ENCODE data around the gene ZCCHC17. TPM values are rescaled to one million over a fixed set of nuclear protein-coding genes. Genes with fewer than 3 reads are reported as not detected.
"Not testable (repeated sequence)": the region's sequence is repeated elsewhere in the genome, so short reads cannot be mapped to it uniquely, and the experiment has no call there.

The ZCCHC17 gene
- total RNA-seq: 26.2 and 27.2 TPM in 2 replicates

- H3K27me3 Mint-ChIP-seq (ENCODE audit: low read depth): no peaks in the 10 kb centered on the region
- no peak within 1 kb of the TSS for H3K27ac Mint-ChIP-seq
- H3K36me3 Mint-ChIP-seq (ENCODE audit: low read depth): peaks cover 34% of the 10 kb centered on the region
- H3K4me3 Mint-ChIP-seq (ENCODE audit: low read depth): no peak within 1 kb of the TSS
- peak; percentile 94 for DNase-seq (ENCODE audit: low spot score)
- H3K9me3 Mint-ChIP-seq: no peaks in the 10 kb centered on the region
- intact Hi-C loops (cut with micrococcal nuclease): loop anchor here (1.0 kb wide), 1 partner anchor 231 kb away; the partner anchor contains the start of gene PUM1
- peaks cover 23% of the 10 kb centered on the region for H3K4me1 Mint-ChIP-seq (ENCODE audit: low read depth)
Measured at GRCh38 chr1:31296486-31297276, at the start of gene ZCCHC17, which contains the start of gene SNRNP40. ZCCHC17 (plus strand) TSS chr1:31297032; CDS start chr1:31310099, 13,067 bp downstream. SNRNP40 (minus strand) TSS chr1:31296788; CDS start chr1:31296751, 37 bp downstream.

GRCh38 chr1:31248276-31248675 is 48.6 kb upstream of the ZCCHC17 start:
- peaks cover 6% of the 10 kb centered on the region for H3K27me3 Mint-ChIP-seq (ENCODE audit: low read depth)
- H3K9me3 Mint-ChIP-seq: no peaks in the 10 kb centered on the region
- H3K27ac Mint-ChIP-seq: no peak overlapping the region
- no peaks in the 10 kb centered on the region for H3K4me1 Mint-ChIP-seq (ENCODE audit: low read depth)
- no peaks in the 10 kb centered on the region for H3K36me3 Mint-ChIP-seq (ENCODE audit: low read depth)
- no peak for DNase-seq (ENCODE audit: low spot score)
- no peak overlapping the region for H3K4me3 Mint-ChIP-seq (ENCODE audit: low read depth)
- intact Hi-C loops (cut with micrococcal nuclease): no loop called here

GRCh38 chr1:31249854-31250253 is 47.0 kb upstream of the ZCCHC17 start:
- no peaks in the 10 kb centered on the region for H3K9me3 Mint-ChIP-seq
- no peaks in the 10 kb centered on the region for H3K27me3 Mint-ChIP-seq (ENCODE audit: low read depth)
- H3K4me1 Mint-ChIP-seq (ENCODE audit: low read depth): no peaks in the 10 kb centered on the region
- no peak overlapping the region for H3K4me3 Mint-ChIP-seq (ENCODE audit: low read depth)
- no peak overlapping the region for H3K27ac Mint-ChIP-seq
- DNase-seq (ENCODE audit: low spot score): no peak
- H3K36me3 Mint-ChIP-seq (ENCODE audit: low read depth): no peaks in the 10 kb centered on the region
- intact Hi-C loops (cut with micrococcal nuclease): no loop called here

GRCh38 chr1:31257213-31257612 is 39.6 kb upstream of the ZCCHC17 start:
- intact Hi-C loops (cut with micrococcal nuclease): no loop called here
- no peak for DNase-seq (ENCODE audit: low spot score)
- H3K4me3 Mint-ChIP-seq (ENCODE audit: low read depth): no peak overlapping the region
- H3K27ac Mint-ChIP-seq: no peak overlapping the region
- no peaks in the 10 kb centered on the region for H3K4me1 Mint-ChIP-seq (ENCODE audit: low read depth)
- H3K9me3 Mint-ChIP-seq: no peaks in the 10 kb centered on the region
- peaks cover 34% of the 10 kb centered on the region for H3K36me3 Mint-ChIP-seq (ENCODE audit: low read depth)
- no peaks in the 10 kb centered on the region for H3K27me3 Mint-ChIP-seq (ENCODE audit: low read depth)

GRCh38 chr1:31258581-31258980 is 38.3 kb upstream of the ZCCHC17 start:
- H3K4me1 Mint-ChIP-seq (ENCODE audit: low read depth): no peaks in the 10 kb centered on the region
- no peak overlapping the region for H3K4me3 Mint-ChIP-seq (ENCODE audit: low read depth)
- H3K9me3 Mint-ChIP-seq: no peaks in the 10 kb centered on the region
- H3K36me3 Mint-ChIP-seq (ENCODE audit: low read depth): peaks cover 34% of the 10 kb centered on the region
- DNase-seq (ENCODE audit: low spot score): no peak
- intact Hi-C loops (cut with micrococcal nuclease): no loop called here
- H3K27me3 Mint-ChIP-seq (ENCODE audit: low read depth): no peaks in the 10 kb centered on the region
- no peak overlapping the region for H3K27ac Mint-ChIP-seq

GRCh38 chr1:31259746-31260145 is 37.1 kb upstream of the ZCCHC17 start:
- Mint-ChIP-seq H3K9me3 (no peaks in the 10 kb centered on the region), H3K4me3 (ENCODE audit: low read depth) (no peak overlapping the region), H3K27ac (no peak overlapping the region), H3K4me1 (ENCODE audit: low read depth) (no peaks in the 10 kb centered on the region), H3K27me3 (ENCODE audit: low read depth) (no peaks in the 10 kb centered on the region), H3K36me3 (ENCODE audit: low read depth) (peaks cover 42% of the 10 kb centered on the region)
- DNase-seq (ENCODE audit: low spot score): no peak
- intact Hi-C loops (cut with micrococcal nuclease): no loop called here

GRCh38 chr1:31261916-31262315 is 34.9 kb upstream of the ZCCHC17 start:
- Mint-ChIP-seq H3K4me1 (ENCODE audit: low read depth) (no peaks in the 10 kb centered on the region), H3K36me3 (ENCODE audit: low read depth) (peaks cover 59% of the 10 kb centered on the region), H3K27ac (no peak overlapping the region), H3K9me3 (no peaks in the 10 kb centered on the region), H3K27me3 (ENCODE audit: low read depth) (no peaks in the 10 kb centered on the region), H3K4me3 (ENCODE audit: low read depth) (no peak overlapping the region)
- DNase-seq (ENCODE audit: low spot score): no peak
- intact Hi-C loops (cut with micrococcal nuclease): no loop called here

GRCh38 chr1:31262393-31262792 is 34.4 kb upstream of the ZCCHC17 start:
- DNase-seq (ENCODE audit: low spot score); intact Hi-C loops (cut with micrococcal nuclease); H3K4me1 Mint-ChIP-seq (ENCODE audit: low read depth); H3K4me3 Mint-ChIP-seq (ENCODE audit: low read depth); H3K27me3 Mint-ChIP-seq (ENCODE audit: low read depth); H3K9me3 Mint-ChIP-seq; H3K27ac Mint-ChIP-seq: not testable (repeated sequence)
- peaks cover 59% of the 10 kb centered on the region for H3K36me3 Mint-ChIP-seq (ENCODE audit: low read depth)

- H3K36me3 Mint-ChIP-seq (ENCODE audit: low read depth): peaks cover 59% of the 10 kb centered on the region
- H3K9me3 Mint-ChIP-seq: no peaks in the 10 kb centered on the region
- intact Hi-C loops (cut with micrococcal nuclease): no loop called here
- no peak overlapping the region for H3K4me3 Mint-ChIP-seq (ENCODE audit: low read depth)
- H3K27ac Mint-ChIP-seq: no peak overlapping the region
- no peaks in the 10 kb centered on the region for H3K27me3 Mint-ChIP-seq (ENCODE audit: low read depth)
- H3K4me1 Mint-ChIP-seq (ENCODE audit: low read depth): no peaks in the 10 kb centered on the region
- no peak for DNase-seq (ENCODE audit: low spot score)
Measured at GRCh38 chr1:31263408-31263807, 33.4 kb upstream of the ZCCHC17 start.

GRCh38 chr1:31264790-31265386 is 31.9 kb upstream of the ZCCHC17 start:
- Mint-ChIP-seq H3K4me1 (ENCODE audit: low read depth) (no peaks in the 10 kb centered on the region), H3K27ac (no peak overlapping the region), H3K27me3 (ENCODE audit: low read depth) (no peaks in the 10 kb centered on the region), H3K4me3 (ENCODE audit: low read depth) (no peak overlapping the region), H3K9me3 (no peaks in the 10 kb centered on the region), H3K36me3 (ENCODE audit: low read depth) (peaks cover 58% of the 10 kb centered on the region)
- intact Hi-C loops (cut with micrococcal nuclease): no loop called here
- no peak for DNase-seq (ENCODE audit: low spot score)

GRCh38 chr1:31266547-31266946 is 30.3 kb upstream of the ZCCHC17 start:
- Mint-ChIP-seq H3K27ac (no peak overlapping the region), H3K27me3 (ENCODE audit: low read depth) (no peaks in the 10 kb centered on the region), H3K9me3 (no peaks in the 10 kb centered on the region), H3K36me3 (ENCODE audit: low read depth) (peaks cover 62% of the 10 kb centered on the region), H3K4me1 (ENCODE audit: low read depth) (no peaks in the 10 kb centered on the region), H3K4me3 (ENCODE audit: low read depth) (no peak overlapping the region)
- DNase-seq (ENCODE audit: low spot score): no peak
- intact Hi-C loops (cut with micrococcal nuclease): no loop called here

- H3K36me3 Mint-ChIP-seq (ENCODE audit: low read depth): peaks cover 64% of the 10 kb centered on the region
- no peak overlapping the region for H3K4me3 Mint-ChIP-seq (ENCODE audit: low read depth)
- H3K4me1 Mint-ChIP-seq (ENCODE audit: low read depth): peaks cover 6% of the 10 kb centered on the region
- H3K27ac Mint-ChIP-seq: no peak overlapping the region
- no peaks in the 10 kb centered on the region for H3K27me3 Mint-ChIP-seq (ENCODE audit: low read depth)
- H3K9me3 Mint-ChIP-seq: no peaks in the 10 kb centered on the region
- DNase-seq (ENCODE audit: low spot score): no peak
- intact Hi-C loops (cut with micrococcal nuclease): no loop called here
Measured at GRCh38 chr1:31272369-31272768, 24.5 kb upstream of the ZCCHC17 start.

- Mint-ChIP-seq H3K4me3 (ENCODE audit: low read depth) (no peak overlapping the region), H3K9me3 (no peaks in the 10 kb centered on the region), H3K27me3 (ENCODE audit: low read depth) (no peaks in the 10 kb centered on the region), H3K4me1 (ENCODE audit: low read depth) (peaks cover 6% of the 10 kb centered on the region), H3K27ac (no peak overlapping the region), H3K36me3 (ENCODE audit: low read depth) (peaks cover 66% of the 10 kb centered on the region)
- intact Hi-C loops (cut with micrococcal nuclease): no loop called here
- DNase-seq (ENCODE audit: low spot score): no peak
Measured at GRCh38 chr1:31273619-31274018, 23.2 kb upstream of the ZCCHC17 start.
